Measurements from ENCODE around the gene TOR1A.

The TOR1A gene

GRCh38 chr9:129768486-129768885 is 55.5 kb downstream of the TOR1A start:
- H3K4me3 ChIP-seq (ENCODE audit: low read length), result no peak overlapping the region
- no peak for DNase-seq (ENCODE audit: low read depth)
- TF ChIP-seq, protein P1, sequence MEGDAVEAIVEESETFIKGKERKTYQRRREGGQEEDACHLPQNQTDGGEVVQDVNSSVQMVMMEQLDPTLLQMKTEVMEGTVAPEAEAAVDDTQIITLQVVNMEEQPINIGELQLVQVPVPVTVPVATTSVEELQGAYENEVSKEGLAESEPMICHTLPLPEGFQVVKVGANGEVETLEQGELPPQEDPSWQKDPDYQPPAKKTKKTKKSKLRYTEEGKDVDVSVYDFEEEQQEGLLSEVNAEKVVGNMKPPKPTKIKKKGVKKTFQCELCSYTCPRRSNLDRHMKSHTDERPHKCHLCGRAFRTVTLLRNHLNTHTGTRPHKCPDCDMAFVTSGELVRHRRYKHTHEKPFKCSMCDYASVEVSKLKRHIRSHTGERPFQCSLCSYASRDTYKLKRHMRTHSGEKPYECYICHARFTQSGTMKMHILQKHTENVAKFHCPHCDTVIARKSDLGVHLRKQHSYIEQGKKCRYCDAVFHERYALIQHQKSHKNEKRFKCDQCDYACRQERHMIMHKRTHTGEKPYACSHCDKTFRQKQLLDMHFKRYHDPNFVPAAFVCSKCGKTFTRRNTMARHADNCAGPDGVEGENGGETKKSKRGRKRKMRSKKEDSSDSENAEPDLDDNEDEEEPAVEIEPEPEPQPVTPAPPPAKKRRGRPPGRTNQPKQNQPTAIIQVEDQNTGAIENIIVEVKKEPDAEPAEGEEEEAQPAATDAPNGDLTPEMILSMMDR (IDR thresholded peaks at IDR 0.05; ENCODE audit: insufficient read depth, low read depth, low read length, missing control alignments), result no peak

- TF ChIP-seq, protein P1 (IDR thresholded peaks at IDR 0.05; ENCODE audit: insufficient read depth, low read depth, low read length, missing control alignments), result no peak
- no peak for DNase-seq (ENCODE audit: low read depth)
- no peak overlapping the region for H3K4me3 ChIP-seq (ENCODE audit: low read length)
Observed at GRCh38 chr9:129765764-129766317, 58.1 kb downstream of the TOR1A start.

GRCh38 chr9:129762985-129763926 is 60.7 kb downstream of the TOR1A start:
- no peak overlapping the region for H3K4me3 ChIP-seq (ENCODE audit: low read length)
- DNase-seq (ENCODE audit: low read depth), result no peak
- TF ChIP-seq, protein P1 (IDR thresholded peaks at IDR 0.05; ENCODE audit: insufficient read depth, low read depth, low read length, missing control alignments), result no peak
